Activated effector memory CD4-positive, alpha-beta T cell treated with Interleukin-2 at 50 U/mL for 16 hours (primary cell): ENCODE data around the gene FIBP.
"Not testable (repeated sequence)": the region's sequence is repeated elsewhere in the genome, so short reads cannot be mapped to it uniquely, and the experiment has no call there.

Experiments
- DNase-seq: peaks from one replicate; pipeline ENCODE4 v3.0.0-alpha.2; 2020

Gene FIBP

GRCh38 chr11:65857853-65858680 is 30.2 kb downstream of the FIBP start, which contains the start of gene CFL1:
Gene CFL1 (minus strand): TSS chr11:65858180. CDS start chr11:65858099, 81 bp downstream.
- peak; percentile 96 for DNase-seq

GRCh38 chr11:65857500-65857852 is 30.8 kb downstream of the FIBP start:
- DNase-seq, result peak; percentile 64

- DNase-seq, result peak; percentile 83
Measured at GRCh38 chr11:65856689-65857499, 31.4 kb downstream of the FIBP start.

- no peak for DNase-seq
Measured at GRCh38 chr11:65855927-65856363, 32.3 kb downstream of the FIBP start.

GRCh38 chr11:65854852-65855837 is 33.1 kb downstream of the FIBP start:
- DNase-seq, result no peak

GRCh38 chr11:65854161-65854592 is 34.1 kb downstream of the FIBP start:
- no peak for DNase-seq

- DNase-seq, result no peak
Measured at GRCh38 chr11:65853246-65853979, 34.9 kb downstream of the FIBP start.

- DNase-seq, result no peak
Measured at GRCh38 chr11:65852508-65853245, 35.6 kb downstream of the FIBP start.

GRCh38 chr11:65851811-65852507 is 36.3 kb downstream of the FIBP start:
- DNase-seq, result no peak

- no peak for DNase-seq
Measured at GRCh38 chr11:65851083-65851579, 37.1 kb downstream of the FIBP start.

GRCh38 chr11:65850217-65851082 is 37.8 kb downstream of the FIBP start:
- no peak for DNase-seq

- DNase-seq, result no peak
Measured at GRCh38 chr11:65849771-65850216, 38.5 kb downstream of the FIBP start.

GRCh38 chr11:65849366-65849765 is 38.9 kb downstream of the FIBP start:
- no peak for DNase-seq

GRCh38 chr11:65848693-65849092 is 39.6 kb downstream of the FIBP start:
- not testable (repeated sequence) for DNase-seq

GRCh38 chr11:65847746-65848145 is 40.5 kb downstream of the FIBP start:
- DNase-seq, result no peak

GRCh38 chr11:65844231-65844872 is 43.9 kb downstream of the FIBP start:
- no peak for DNase-seq

GRCh38 chr11:65843811-65844210 is 44.5 kb downstream of the FIBP start:
- DNase-seq, result no peak

GRCh38 chr11:65842144-65842543 is 46.1 kb downstream of the FIBP start:
- no peak for DNase-seq

- DNase-seq, result no peak
Measured at GRCh38 chr11:65834202-65834601, 54.1 kb downstream of the FIBP start.
